Stimulated activated CD8-positive, alpha-beta memory T cell treated with anti-CD3 and anti-CD28 coated beads, Interleukin-4, amount 100 ng/mL, for 48 hours (primary cell): ENCODE measurements around the gene FRRS1L.

Source experiments
- DNase-seq: peaks from one replicate; pipeline ENCODE4 v3.0.0-alpha.2; 2020

The FRRS1L gene

DNA sequence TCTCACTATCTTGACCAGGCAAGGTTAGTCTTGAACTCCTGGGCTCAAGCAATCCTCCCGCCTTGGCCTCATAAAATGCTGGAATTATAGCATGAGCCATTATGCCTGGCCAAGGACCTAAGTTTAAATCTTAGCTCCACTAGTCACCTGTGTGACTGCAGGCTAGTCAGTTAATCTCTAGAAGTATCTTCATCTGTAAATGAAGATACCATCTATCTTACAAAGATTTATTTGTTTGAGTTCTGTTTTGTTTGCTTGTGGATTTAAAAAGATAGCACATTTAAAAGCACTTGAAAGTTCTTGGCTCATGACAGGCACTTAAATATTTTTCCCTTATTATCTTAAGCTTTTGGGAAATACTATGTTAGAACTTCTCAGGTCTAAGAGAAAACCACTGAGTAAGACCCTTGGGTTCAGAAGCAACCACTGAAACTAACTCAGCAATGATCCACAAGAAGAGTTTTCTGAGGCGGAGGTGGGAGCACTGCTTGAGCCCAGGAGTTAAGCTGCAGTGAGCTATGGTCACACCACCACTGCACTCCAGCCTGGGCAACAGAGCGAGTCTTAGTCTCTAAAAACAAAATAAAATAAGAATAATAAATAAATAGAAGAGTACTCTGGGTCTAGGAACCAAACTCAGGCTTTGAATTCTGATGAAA lies 66.4 kb downstream of the FRRS1L start:
- DNase-seq, result no peak

DNA sequence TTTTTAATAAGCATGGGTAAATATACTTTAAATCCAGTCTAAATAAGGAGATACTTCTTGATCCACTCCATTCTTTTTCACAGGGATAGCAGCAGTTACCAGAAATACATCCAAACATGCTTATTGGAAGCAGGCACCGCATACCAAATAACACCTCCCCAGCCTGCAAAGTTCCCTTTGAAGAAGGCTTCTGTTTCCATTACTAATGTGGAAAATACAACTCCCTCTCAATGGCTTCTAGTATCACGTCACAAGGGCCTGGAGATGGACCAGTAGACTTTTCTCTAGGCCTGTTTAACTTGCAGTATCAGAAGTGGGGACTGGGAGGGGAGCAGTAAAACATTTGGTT lies 68.1 kb downstream of the FRRS1L start:
- no peak for DNase-seq

DNA sequence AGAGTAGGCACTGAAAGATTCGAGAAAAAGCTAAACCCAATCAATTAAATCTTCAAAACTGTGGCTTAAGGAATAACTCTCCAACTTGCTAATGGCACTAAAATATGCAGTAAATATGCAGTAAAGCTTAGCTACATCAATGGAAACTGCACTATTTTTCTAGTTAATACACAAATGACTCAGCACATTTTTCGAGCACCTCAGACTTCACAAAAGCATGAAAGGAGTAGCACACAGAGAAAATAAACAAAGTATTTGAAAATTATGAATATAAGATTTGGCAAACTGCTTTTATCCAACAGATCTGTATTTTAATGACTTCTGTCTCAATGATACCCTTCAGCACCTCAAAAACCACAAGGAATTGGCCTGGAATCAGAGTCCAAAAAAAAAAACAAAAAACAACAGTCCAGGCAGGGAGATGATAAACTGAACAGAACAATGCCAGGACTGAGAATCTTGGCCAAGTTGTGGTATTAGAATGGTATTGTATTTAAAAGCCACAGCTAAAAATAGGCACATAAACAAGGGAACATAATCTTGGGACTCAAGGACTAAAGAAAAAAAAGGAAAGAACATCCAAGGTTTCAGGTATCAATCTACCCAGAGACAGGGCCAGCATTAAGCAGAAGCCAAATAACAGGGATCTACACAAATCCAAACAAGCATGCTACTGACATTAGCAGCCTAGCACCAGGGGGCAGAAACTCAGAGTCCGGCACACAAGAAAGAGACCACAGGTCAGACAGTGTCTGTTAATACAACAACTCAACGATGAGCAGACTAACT lies 68.7 kb downstream of the FRRS1L start:
- no peak for DNase-seq

DNA sequence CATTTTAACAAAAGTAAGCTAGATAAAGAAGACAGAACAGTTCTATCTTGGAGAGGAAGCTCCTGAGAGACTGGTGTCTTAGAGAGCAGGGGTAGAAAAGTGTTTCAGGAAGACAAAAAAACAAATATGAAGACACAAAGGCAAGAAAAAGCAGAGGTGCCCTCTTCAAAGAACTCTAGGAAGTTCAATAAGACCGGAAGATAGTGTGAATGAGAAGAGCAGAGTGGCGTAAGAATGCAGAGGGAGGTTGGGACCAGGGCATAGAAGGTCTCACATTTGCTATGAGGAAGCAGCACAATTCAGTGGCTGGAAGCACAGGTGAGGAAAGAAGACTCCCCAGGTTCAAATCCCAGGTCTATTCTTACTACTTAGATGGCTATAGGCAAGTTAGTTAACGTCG lies 69.9 kb downstream of the FRRS1L start:
- no peak for DNase-seq

DNA sequence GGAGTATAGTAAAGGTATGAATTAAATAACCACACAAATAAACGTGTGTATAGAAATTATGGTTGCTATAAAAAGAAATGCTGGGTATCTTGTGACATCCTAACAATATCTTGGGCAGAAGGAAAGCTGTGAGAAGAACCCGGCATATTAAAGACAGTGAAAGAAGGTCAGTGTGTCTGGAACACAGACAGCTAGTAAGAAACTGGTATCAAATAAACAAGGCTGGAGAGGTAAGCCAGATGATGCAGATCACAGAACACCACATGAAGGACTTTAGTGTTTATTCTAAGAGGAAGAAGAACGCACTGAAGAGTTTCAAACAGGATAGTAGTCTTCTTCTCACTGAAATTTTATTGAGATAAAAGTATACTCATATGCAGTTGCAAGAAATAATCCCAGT lies 71.7 kb downstream of the FRRS1L start:
- no peak for DNase-seq

DNA sequence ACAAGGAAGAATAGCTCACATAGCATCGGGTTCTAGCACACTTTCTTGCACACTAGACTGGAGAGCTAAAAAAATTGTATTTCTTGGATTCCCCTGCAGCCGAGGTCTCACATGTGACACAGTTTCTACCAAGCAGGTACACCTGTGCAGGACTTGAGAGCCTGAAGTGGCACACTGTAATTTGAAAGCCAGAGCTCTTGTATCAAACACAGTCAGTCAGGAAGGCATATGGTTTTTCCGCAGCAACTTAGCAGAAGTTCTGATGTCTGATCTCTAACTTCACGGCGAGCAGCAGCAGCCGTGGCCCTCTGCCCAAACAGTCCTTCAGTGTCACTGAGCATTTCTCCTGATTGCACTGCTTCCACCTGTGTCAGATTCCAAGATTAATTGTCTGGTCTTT lies 72.8 kb downstream of the FRRS1L start:
- no peak for DNase-seq

DNA sequence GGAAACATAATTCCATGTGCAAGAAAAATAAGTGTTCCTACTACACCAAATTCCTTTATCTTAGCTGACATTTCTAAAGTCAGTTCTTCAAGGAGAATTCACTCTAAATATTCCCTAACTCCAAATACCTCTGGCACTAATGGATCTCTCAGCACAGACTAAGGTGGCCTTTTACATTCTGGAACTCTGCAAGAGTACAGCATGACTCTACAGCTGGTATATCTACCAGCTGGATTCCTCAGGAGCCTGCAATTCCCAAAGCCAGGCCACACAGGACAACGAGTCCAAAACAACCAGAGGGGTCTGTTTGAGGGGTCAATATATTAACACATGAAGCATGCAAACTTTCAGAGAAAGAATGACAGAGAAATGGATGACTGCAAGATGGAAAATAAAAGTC lies 74.5 kb downstream of the FRRS1L start:
- DNase-seq, result no peak

DNA sequence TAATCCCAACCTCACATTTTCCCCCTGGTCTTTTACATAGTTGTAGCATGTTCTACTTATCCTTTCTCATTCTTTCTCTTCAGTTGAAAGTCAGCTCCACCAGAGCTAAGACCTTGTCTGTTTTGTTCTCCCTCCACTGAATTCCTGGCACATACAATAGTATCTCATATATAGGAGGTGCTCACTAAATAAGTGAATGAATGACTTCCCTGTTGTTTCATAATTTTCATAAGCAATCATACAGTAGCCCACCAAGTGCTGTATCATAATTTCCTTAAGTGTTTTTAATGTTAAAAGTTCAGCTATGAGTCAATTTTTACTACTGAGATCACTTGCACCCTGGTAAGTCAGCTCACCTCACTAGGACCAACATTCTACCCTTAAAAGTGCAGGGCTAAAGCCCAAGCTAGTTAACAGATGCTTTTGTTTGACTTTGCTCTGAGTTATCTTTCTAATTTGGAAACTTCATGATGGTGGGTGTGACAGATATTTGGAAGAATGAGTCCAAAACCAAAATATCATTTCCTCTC lies 74.9 kb downstream of the FRRS1L start:
- DNase-seq, result no peak

DNA sequence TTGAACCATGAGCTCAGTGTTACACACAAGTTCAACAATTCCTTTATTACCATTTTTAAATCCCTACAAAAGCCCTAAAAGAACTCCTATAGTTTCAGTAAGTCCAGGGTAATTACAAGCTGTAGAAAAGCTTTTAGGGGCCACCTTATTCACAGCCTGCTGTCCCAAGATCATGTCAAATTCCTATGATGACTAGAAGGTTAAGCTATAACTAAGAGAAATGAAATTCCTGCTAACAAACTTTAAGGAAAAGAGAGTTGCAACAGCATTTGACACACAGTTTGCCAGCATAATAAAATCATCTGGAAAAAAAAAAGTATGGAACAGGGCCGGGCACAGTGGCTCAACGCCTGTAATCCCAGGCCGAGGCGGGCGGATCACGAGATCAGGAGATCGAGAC lies 78.8 kb downstream of the FRRS1L start:
- no peak for DNase-seq

DNA sequence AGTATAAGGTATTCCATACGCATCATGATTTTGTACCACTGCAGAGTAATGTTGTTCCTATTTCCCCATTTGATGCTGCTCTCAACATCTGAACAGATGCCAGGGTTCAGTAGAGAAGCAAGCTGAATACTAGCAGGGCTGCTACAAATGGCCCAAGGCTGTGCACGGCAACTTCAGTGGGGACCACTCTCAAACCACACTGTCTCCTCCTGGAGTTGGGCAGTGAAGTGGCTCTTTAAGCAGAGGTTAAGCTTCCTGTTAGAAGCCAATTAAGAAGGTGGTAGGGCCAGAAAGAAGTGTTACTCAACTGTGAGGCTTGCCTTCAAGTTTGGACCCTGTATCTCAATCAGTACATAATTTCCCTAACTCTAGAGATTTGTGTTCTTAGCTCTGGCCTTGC lies 79.3 kb downstream of the FRRS1L start:
- DNase-seq, result no peak

DNA sequence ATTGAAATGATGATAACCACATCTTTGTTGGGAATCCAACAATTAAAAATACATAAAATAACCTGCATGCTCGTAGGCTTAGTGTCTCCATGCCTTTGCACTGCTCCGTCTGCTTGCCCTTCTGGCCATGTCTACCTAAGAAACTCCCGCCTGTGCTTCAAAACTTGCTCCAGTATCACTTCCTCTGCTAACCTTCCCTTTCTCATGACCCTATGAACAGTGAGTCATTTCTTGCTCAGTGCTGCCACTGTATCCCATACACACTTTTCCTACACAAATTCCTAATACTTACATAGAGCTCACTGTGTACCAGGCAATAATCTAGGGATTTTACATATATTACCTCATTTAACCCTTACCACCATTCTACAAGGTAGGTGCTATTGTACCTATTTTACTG lies 80.8 kb downstream of the FRRS1L start:
- DNase-seq, result no peak

DNA sequence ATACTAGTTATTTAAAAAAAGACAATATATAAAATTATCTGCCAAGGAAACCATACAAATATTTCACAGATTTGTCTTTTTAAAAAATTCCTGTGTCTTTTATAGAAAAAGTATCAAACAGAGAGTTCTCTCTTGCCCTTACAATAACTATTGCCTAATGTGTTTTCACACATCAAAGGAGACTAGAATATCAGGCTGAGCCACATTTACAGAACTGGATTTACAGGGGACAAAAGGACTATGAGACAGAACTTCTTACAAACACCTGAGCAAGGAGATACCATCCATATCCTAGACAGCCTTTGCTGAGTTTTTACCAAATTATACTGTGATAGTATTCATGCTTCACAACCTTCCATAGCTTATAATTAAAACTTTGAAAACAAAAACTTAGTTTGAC lies 81.5 kb downstream of the FRRS1L start:
- no peak for DNase-seq

DNA sequence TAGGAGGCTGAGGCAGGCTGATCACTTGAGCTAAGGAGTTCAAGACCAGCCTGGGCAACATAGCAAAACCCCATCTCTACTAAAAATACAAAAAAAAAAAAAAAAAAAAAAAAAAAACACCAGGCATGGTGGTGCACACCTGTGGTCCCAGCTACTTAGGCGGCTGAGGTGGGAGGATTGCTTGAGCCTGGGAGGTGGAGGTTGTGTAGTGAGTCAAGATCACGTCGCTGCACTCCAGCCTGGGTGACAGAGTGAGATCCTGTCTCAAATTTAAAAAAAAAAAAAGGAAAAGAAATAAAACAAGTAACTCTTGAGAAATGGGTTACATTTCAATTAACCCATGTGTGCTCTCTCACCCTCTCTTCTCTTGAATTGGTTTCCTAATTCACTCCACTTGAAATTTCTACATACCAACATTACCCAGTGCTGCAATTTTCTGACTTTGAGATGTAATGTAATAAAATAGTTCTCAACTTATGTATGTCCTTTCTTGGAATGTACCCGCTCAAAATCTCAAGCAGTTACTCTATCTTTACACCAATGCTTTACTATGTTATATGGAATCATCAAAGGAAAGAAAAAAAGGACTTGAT lies 83.1 kb downstream of the FRRS1L start:
- no peak for DNase-seq

DNA sequence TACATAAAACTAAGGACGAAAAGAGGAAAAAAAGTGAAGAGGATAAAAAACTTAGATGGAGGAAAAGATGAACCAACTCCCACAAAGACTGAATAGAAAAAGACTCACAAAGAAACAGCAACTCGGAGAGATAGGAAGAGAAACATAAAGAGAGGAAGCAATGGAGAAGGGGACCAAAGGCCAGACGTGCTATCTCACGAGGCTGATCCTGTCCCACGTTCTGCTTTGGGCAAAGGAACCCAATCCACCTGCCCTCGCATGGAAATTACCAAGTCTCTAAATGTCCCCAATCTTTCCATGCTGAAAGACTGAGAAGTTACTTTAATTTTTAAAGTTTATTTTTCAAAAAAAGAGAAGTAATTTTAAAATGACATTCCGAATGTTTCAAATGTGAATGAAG lies 83.9 kb downstream of the FRRS1L start:
- no peak for DNase-seq

DNA sequence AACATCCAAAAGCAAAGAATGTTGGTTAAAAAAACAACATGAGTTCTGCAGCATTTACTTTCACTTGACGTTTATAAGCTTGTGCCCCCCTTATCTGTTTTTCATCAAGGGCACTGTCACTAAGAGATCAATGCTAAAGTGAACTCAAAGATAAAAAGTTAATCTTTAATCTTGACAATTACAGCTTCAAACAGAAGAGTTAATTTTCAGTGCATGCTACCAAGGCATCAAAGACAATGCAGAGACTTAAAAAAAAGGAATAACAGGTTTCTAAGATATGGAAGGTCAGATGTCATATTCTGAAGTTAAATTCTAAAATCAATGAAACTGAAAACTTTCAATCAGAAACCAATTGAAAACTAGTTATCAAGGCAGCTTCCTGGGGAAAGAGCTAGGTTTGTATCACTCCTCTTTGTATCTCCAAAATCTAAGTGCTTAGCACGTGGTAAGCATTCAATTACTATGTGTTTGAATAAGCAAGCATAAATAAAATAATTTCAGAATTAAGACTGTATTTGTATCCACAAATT lies 84.9 kb downstream of the FRRS1L start:
- no peak for DNase-seq
